ENCODE data around the gene TAF13.
"Not testable (repeated sequence)": the region's sequence is repeated elsewhere in the genome, so short reads cannot be mapped to it uniquely, and the experiment has no call there.

Gene TAF13

DNA sequence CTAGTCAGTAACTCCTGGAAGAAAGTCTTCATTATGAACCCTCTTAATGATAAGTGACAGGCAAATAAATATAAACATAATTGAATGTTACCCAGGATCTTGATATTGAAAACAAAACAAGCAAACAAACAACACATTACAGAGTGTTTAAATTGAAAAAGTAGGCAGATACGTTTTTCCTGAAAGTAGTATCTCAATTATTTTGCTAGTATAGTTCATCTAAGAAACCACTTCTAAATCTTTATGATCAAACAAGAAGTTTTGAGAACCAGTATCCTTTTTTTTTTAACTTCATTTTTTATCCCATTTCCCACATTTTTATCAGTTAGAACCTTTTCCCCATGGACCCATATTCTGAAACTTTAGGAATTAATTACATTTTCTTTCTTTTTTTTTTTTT lies 30.2 kb downstream of the TAF13 start:
- DNase-seq, result no peak

- DNase-seq, result peak; percentile 89
Measured at GRCh38 chr1:109041621-109042468, 34.0 kb downstream of the TAF13 start, which contains the start of gene WDR47. Gene WDR47 (minus strand): TSS chr1:109042102. CDS start chr1:109023512, 18,590 bp downstream.

DNA sequence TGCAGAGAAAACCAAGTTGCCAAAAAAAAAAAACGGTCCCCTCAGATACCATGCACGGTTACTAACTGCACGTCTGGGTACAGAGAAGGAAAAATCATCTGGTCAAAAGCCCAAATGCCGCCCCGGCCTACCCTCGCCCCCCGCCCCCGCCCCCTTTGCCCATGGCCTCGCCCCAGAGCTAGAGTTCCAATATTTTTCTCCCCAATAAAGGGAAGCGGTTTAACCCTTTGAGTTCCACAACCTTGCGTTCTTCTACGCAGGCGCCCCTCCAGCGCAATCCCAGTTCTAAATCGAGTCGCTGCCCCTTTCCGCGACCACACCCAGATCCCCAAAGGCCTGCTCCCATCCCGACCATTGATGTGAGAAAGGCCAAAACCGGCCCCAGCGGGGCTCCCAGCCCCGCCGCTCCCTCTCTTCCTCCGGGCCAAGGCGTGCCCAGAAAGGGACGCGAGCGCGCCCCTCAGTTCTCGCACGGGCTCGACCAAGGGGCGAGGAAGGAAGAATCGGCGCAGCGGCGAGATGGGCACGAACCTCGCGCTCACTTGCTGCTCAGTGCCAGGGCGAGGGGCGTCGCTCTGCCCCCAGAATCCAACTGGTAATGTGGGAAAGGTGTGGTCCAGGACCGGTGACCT lies 34.7 kb downstream of the TAF13 start:
- DNase-seq, result peak; percentile 60

DNA sequence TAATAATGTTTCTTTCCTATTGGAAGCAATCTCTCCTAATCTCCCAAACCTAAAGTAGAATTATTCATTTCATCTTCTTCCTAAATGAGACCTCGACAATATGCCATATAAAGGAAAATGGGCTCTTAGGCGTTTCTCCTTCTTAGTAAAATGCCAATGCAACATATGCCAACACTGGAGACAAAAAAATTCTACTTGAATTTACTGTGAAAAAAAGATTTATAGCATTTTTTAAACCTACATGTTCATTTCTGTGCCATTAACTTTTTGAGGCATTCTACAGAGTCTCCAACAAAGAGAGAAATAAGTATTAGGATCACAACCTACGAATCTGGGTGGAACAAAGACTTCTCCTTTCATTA lies 35.2 kb downstream of the TAF13 start:
- no peak for DNase-seq

DNA sequence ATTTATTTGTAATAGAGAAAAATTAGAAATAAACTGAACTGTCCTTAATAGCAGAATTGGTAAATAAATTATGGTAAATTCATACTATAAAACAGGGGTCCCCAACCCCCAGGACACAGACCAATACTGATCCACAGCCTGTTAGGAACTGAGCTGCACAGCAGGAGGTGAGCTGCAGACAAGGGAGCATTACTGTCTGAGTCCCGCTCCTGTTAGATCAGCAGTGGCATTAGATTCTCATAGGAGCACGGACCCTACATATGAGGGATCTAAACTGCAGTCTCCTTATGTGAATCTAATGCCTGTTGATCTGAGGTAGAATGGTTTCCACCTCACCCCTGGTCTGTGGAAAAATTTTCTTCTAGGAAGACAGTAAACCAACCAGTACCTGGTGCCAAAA lies 41.4 kb downstream of the TAF13 start:
- no peak for DNase-seq

DNA sequence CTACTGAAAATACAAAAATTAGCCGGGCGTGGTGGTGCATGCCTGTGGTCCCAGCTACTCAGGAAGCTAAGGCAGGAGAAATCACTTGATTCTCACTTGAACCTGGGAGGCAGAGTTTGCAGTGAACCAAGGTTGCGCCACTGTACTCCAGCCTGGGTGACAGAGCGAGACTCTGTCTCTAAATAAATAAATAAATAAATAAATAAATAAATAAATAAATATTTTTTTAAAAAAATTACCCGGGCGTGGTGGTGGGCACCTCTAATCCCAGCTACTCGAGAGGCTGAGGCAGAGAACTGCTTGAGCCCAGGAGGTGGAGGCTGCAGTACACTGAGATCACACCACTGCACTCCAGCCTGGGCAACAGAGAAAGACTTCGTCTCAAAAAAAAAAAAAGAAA lies 46.3 kb downstream of the TAF13 start:
- DNase-seq, result not testable (repeated sequence)

- DNase-seq, result no peak
Measured at GRCh38 chr1:109027841-109028240, 48.0 kb downstream of the TAF13 start.

- DNase-seq, result no peak
Measured at GRCh38 chr1:109025694-109026093, 50.1 kb downstream of the TAF13 start.

GRCh38 chr1:109024646-109025045 lies 51.2 kb downstream of the TAF13 start:
- no peak for DNase-seq

- DNase-seq, result no peak
Measured at GRCh38 chr1:109020693-109021257, 55.0 kb downstream of the TAF13 start.

DNA sequence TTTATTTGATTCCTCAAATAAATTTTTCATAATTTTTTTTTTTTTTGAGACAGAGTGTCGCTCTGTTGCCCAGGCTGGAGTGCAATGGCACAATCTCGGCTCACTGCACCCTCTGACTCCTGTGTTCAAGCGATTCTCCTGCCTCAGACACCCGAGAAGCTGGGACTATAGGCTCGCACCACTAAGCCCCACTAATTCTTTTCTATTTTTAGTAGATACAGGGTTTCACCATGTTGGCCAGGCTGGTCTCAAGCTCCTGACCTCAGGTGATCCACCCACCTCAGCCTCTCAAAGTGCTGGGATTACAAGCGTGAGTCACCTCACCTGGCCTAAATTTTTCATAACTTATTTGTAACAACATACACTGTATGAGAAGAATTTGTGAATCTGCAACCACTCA lies 58.1 kb downstream of the TAF13 start:
- not testable (repeated sequence) for DNase-seq

DNA sequence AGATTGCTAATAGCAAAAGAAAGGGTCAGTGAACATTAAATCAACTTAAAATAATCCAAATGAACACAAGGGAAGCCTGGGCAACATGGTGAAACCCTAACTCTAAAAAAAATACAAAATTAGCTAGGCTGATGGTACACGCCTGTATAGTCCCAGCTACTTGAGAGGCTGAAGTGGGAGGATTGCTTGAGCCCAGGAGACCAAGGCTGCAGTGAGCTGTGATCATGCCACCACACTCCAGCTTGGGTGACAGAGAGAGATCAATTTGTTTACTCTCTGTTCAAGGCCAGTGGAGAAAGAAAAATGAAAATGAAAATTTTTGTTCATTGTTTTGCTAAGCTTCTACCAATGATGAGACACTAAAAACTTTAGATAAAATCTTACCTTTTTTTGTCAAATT lies 58.7 kb downstream of the TAF13 start:
- DNase-seq, result no peak

All from NCI-H1694 treated with DMSO at 0.1 percent for 48 hours (cell line).